ENCODE results near the gene LIPC.

DNA sequence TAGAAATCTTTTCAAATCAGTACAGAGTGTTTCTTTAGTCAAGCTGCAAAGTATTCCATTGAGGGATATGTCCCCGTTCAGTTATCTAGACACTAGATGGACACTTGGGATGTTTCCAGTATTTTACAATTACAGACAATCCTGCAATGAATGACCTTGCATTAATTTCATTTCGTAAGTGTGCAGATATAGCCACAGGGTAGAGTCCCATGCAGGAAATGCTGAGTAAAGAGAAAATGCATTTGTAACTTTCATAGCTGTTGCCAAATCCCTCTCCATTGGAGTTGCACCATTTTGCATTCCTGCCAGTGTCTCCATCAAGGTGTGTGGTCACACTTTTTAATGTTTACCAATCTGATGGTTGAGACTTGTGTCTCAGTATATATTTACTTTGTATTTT lies 92.5 kb downstream of the LIPC start:
- TF ChIP-seq CTCF (conservative IDR thresholded peaks at IDR 0.05; ENCODE audit: low read depth in 2 of 2) (no peak), REST (IDR thresholded peaks at IDR 0.05; ENCODE audit: unreplicated experiment) (no peak), EZH2phosphoT487 (IDR thresholded peaks at IDR 0.05; ENCODE audit: unreplicated experiment) (no peak), EZH2 (IDR thresholded peaks at IDR 0.05; ENCODE audit: low read depth, unreplicated experiment) (no peak), NANOG (IDR thresholded peaks at IDR 0.05; ENCODE audit: borderline replicate concordance) (no peak)
